ENCODE data around the gene GMDS. TPM values are rescaled to one million over a fixed set of nuclear protein-coding genes. Genes with fewer than 3 reads are reported as not detected.

GMDS gene
- total RNA-seq, 1 donor from 2014 or later = 30.1 TPM

- H3K4me3 Mint-ChIP-seq = no peak overlapping the region
- no peaks in the 10 kb centered on the region for H3K27me3 Mint-ChIP-seq
- ATAC-seq (ENCODE audit: low read depth) (no peak), DNase-seq (no peak)
- H3K9me3 Mint-ChIP-seq = no peaks in the 10 kb centered on the region
- TF ChIP-seq, protein P1, sequence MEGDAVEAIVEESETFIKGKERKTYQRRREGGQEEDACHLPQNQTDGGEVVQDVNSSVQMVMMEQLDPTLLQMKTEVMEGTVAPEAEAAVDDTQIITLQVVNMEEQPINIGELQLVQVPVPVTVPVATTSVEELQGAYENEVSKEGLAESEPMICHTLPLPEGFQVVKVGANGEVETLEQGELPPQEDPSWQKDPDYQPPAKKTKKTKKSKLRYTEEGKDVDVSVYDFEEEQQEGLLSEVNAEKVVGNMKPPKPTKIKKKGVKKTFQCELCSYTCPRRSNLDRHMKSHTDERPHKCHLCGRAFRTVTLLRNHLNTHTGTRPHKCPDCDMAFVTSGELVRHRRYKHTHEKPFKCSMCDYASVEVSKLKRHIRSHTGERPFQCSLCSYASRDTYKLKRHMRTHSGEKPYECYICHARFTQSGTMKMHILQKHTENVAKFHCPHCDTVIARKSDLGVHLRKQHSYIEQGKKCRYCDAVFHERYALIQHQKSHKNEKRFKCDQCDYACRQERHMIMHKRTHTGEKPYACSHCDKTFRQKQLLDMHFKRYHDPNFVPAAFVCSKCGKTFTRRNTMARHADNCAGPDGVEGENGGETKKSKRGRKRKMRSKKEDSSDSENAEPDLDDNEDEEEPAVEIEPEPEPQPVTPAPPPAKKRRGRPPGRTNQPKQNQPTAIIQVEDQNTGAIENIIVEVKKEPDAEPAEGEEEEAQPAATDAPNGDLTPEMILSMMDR (IDR thresholded peaks at IDR 0.05) = no peak
- H3K27ac Mint-ChIP-seq = no peak overlapping the region
- H3K4me1 Mint-ChIP-seq = peaks cover 9% of the 10 kb centered on the region
- POLR2A ChIA-PET = no interaction called here
- CTCF ChIA-PET = no interaction called here
- intact Hi-C loops (cut with micrococcal nuclease) = no loop called here
- H3K36me3 Mint-ChIP-seq (ENCODE audit: low read depth) = no peaks in the 10 kb centered on the region
Measured at GRCh38 chr6:2155206-2155605, 90.2 kb downstream of the GMDS start.

DNA sequence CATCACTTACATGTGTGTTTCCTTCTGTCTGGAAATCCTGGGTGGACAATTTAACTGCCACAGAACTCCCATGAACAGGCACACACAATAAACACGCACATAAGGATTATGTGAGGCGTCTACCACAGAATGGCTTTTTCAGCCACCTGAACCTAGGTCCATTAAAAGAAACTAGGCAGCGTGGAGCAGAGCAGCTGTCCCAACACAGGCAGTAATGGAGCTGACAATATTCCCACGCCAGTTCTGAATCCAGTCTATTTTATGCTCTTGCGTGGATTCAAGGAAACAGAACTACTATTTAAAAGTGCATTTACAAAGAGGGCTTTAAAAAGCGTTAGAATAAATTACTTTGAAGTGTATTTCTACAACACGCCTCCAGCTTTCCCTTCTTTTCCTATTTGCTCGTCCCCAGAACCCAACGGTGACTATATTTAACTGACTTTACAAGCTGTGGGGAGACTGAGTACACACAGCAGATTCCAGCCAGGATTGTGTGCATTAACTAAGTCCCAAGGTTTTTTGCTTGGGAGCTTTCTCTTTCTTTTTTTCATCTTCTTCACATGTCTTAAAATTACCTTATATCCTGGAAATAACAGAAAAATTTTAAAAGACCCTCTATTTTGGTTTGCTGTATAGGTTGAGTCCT, 95.9 kb downstream of the GMDS start:
- Mint-ChIP-seq H3K27me3 (no peaks in the 10 kb centered on the region), H3K36me3 (ENCODE audit: low read depth) (no peaks in the 10 kb centered on the region), H3K4me1 (no peaks in the 10 kb centered on the region), H3K9me3 (no peaks in the 10 kb centered on the region), H3K27ac (no peak overlapping the region), H3K4me3 (no peak overlapping the region)
- DNase-seq (no peak), ATAC-seq (ENCODE audit: low read depth) (no peak)
- TF ChIP-seq, protein P1 (IDR thresholded peaks at IDR 0.05) = no peak
- intact Hi-C loops (cut with micrococcal nuclease) = no loop called here
- ChIA-PET CTCF (no interaction called here), POLR2A (no interaction called here)

DNA sequence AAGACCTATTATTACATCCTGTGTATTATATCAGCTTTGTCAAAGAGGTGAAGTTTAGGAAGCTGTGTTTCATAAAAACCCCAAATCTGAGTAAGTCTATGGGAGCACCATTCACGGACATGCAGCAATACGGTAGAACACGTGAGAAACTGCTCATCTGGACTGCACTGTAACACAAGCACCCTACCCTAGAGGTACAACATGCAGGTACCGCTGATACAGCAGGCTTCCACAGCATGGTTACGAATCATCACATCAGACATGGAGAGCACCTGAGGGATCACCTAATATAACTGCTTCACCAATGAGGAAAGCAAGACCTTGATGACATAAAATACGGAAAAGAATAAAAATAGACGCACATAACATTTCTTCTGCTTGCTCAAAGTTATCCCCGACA, 96.7 kb downstream of the GMDS start:
- intact Hi-C loops (cut with micrococcal nuclease) = no loop called here
- DNase-seq = no peak
- H3K27ac Mint-ChIP-seq = no peak overlapping the region
- no peaks in the 10 kb centered on the region for H3K36me3 Mint-ChIP-seq (ENCODE audit: low read depth)
- no peak overlapping the region for H3K4me3 Mint-ChIP-seq
- H3K27me3 Mint-ChIP-seq = no peaks in the 10 kb centered on the region
- ChIA-PET CTCF (no interaction called here), POLR2A (no interaction called here)
- no peaks in the 10 kb centered on the region for H3K4me1 Mint-ChIP-seq
- no peak for ATAC-seq (ENCODE audit: low read depth)
- H3K9me3 Mint-ChIP-seq = no peaks in the 10 kb centered on the region
- TF ChIP-seq, protein P1 (IDR thresholded peaks at IDR 0.05) = no peak

DNA sequence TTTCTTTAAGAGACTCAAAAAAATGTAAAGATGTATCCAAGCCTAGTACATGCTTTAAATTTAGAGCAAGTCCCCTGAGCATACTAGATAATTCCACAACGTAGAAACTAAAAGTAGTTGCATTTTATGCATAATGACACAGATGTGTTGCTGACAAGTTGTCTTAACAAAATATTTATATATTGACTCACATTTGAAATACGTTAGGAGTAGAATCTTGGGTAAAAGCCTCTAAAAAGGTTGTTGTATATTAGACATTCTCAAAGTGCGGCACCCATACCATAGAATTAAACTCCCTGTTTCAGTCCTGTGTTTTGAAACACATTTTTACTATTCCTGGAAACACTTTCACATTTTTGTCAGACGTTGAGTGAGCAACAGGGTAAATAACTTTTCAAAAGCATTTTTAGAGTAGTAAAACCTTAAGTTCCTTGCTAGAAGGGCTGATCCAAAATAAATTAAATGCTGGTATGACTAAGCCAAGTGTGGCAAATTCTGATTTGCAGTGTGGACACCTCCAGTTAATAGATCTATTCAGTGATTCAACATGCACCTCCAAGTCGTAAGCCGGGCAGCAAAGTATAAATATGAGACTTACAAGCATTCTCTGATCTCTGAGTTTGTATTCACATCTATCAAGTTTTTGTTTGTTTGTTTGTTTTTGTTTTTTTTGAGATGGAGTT, 97.5 kb downstream of the GMDS start:
- ChIA-PET CTCF (no interaction called here), POLR2A (no interaction called here)
- no peaks in the 10 kb centered on the region for H3K36me3 Mint-ChIP-seq (ENCODE audit: low read depth)
- H3K27me3 Mint-ChIP-seq = no peaks in the 10 kb centered on the region
- no peaks in the 10 kb centered on the region for H3K4me1 Mint-ChIP-seq
- H3K27ac Mint-ChIP-seq = no peak overlapping the region
- no peaks in the 10 kb centered on the region for H3K9me3 Mint-ChIP-seq
- DNase-seq (no peak), ATAC-seq (ENCODE audit: low read depth) (no peak)
- TF ChIP-seq, protein P1 (IDR thresholded peaks at IDR 0.05) = no peak
- no peak overlapping the region for H3K4me3 Mint-ChIP-seq
- intact Hi-C loops (cut with micrococcal nuclease) = no loop called here

GRCh38 chr6:2147261-2147660, 98.1 kb downstream of the GMDS start:
- intact Hi-C loops (cut with micrococcal nuclease) = no loop called here
- DNase-seq (no peak), ATAC-seq (ENCODE audit: low read depth) (no peak)
- Mint-ChIP-seq H3K36me3 (ENCODE audit: low read depth) (no peaks in the 10 kb centered on the region), H3K4me1 (no peaks in the 10 kb centered on the region), H3K27me3 (no peaks in the 10 kb centered on the region), H3K9me3 (no peaks in the 10 kb centered on the region), H3K27ac (no peak overlapping the region), H3K4me3 (no peak overlapping the region)
- TF ChIP-seq, protein P1 (IDR thresholded peaks at IDR 0.05) = no peak
- CTCF ChIA-PET = no interaction called here
- POLR2A ChIA-PET = no interaction called here
